Stimulated activated naive CD8-positive, alpha-beta T cell treated with anti-CD3 and anti-CD28 coated beads, Interleukin-15, amount 100 ng/mL, for 72 hours (primary cell): Measurements from ENCODE around the gene NR3C2.

Experiments
- ATAC-seq: fragments of 150-1000 bp; cut with Tn5 transposase; 2 replicates; pipeline ENCODE4 v1.10.0; 2021; ENCODE audit warnings: mild to moderate bottlenecking, moderate library complexity
- DNase-seq, 2 donors: peaks; one replicate each; pipeline ENCODE4 v3.0.0; 2021 to 2022
- H3K27ac Mint-ChIP-seq, 2 donors: one replicate each; pipeline ENCODE4 v1.8.0; 2022; ENCODE audit warnings: mild to moderate bottlenecking in 2 of 2, mixed read lengths in 2 of 2, moderate library complexity in 2 of 2
- H3K27me3 Mint-ChIP-seq: one replicate; pipeline ENCODE4 v1.8.0; 2022; ENCODE audit warnings: mixed read lengths
- H3K4me1 Mint-ChIP-seq: one replicate; pipeline ENCODE4 v1.8.0; 2022; ENCODE audit warnings: mild to moderate bottlenecking, mixed read lengths
- H3K4me3 Mint-ChIP-seq, 2 donors: one replicate each; pipeline ENCODE4 v1.8.0; 2022; ENCODE audit warnings: mild to moderate bottlenecking in 2 of 2, mixed read lengths in 2 of 2, moderate library complexity in 1 of 2
- H3K9me3 Mint-ChIP-seq, 2 donors: one replicate each; pipeline ENCODE4 v1.8.0; 2022; ENCODE audit warnings: mixed read lengths in 2 of 2

Gene NR3C2

DNA sequence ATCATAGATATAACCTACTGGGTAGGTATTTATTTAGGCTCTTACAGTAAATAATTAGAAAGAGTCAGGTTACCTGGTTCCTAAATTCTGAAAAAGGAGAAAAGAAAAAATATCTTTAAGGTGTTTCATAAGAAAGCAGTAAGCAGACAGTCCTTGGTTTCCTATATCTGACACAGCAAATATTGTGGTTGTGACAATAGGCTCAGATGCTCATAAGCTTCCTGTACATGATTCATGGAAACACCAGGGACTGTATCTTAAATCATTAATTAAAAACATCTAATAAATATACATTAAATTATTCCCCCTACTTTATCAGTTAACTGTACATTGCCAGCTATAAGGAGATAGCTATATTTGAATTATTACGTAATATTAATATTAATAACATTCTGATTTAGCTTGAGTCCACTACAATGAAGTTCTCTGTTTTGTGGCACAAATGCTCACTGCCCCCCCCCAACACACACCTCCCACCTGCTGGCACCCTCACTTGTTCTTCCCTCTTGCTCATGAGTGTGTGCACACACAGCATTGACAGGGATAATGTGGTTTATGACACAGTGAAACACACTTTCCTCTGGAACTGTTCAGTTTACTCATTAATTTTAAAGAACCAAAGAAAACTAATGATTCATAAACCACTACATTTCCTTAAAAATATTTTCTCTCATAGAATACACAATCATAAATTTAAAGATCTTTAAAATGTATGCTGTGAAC, 187.4 kb downstream of the NR3C2 start:
- ATAC-seq (no peak), DNase-seq (no peak)
- Mint-ChIP-seq H3K27me3 (no peaks in the 10 kb centered on the region), H3K4me1 (peaks cover 34% of the 10 kb centered on the region), H3K9me3 (no peaks in the 10 kb centered on the region), H3K4me3 (no peak overlapping the region), H3K27ac (no peak overlapping the region)

DNA sequence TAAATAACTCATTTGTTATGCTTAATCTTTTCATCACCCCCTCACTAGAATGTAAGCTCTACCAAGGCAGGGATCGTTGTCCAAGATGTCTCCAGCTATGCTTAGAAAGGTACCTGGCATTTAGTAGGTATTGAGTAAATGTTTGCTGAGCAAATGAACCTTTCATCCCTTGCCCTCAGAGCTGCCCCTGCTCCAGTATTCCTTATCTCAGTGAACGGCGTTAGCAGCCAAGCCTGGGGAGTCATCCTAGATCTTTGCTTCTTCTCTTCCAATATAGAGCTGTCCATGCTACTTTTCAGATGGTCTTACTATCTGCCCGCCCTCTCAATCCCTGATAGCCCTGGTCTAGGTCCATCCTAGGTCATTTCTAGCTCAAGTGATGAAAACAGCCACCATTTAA, 188.4 kb downstream of the NR3C2 start:
- Mint-ChIP-seq H3K27me3 (no peaks in the 10 kb centered on the region), H3K9me3 (no peaks in the 10 kb centered on the region), H3K4me1 (peaks cover 37% of the 10 kb centered on the region), H3K4me3 (no peak overlapping the region), H3K27ac (peak overlapping the region in 1 of 2 donors; percentile 86)
- DNase-seq (no peak), ATAC-seq (no peak)

DNA sequence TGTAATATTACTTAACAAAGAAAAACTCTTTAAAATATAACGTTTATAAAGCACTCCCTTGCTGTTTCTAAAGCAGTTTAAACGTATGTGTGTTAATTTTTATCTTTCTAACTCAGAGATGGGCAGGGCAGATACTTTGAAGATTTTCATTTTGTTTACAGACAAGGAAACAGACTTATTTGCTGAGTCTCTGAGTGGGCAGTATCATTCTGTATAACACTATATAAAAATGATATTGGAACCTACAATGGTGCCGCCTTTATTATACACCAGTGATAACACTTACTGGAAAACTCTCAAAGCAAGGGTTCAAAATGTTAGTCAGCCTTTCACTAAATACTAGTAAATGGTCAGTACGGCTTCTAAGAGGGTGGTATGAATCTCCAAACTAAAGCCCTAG, 193.4 kb downstream of the NR3C2 start:
- no peaks in the 10 kb centered on the region for H3K9me3 Mint-ChIP-seq
- DNase-seq (no peak), ATAC-seq (no peak)
- no peak overlapping the region for H3K4me3 Mint-ChIP-seq
- H3K27ac Mint-ChIP-seq: no peak overlapping the region
- no peaks in the 10 kb centered on the region for H3K27me3 Mint-ChIP-seq
- H3K4me1 Mint-ChIP-seq: peaks cover 18% of the 10 kb centered on the region

DNA sequence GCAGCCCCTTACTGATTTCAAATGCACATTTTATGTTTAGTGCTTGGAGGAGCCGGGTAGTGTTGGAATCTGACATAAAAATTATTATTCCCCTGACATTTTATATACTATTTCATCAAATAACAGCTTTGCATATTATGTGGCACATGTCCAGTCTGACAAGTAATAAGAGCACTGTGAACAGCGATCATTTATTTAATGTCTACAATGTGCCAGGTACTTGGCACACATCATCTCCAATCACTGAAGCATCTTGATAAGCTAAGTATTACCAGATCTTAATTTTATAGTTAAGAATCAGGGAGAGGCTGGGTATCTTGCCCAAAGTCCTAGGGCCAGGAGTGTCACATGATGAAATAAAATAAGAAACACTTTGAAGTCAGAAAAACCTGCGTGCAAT, 197.2 kb downstream of the NR3C2 start:
- DNase-seq (no peak), ATAC-seq (no peak)
- no peaks in the 10 kb centered on the region for H3K9me3 Mint-ChIP-seq

DNA sequence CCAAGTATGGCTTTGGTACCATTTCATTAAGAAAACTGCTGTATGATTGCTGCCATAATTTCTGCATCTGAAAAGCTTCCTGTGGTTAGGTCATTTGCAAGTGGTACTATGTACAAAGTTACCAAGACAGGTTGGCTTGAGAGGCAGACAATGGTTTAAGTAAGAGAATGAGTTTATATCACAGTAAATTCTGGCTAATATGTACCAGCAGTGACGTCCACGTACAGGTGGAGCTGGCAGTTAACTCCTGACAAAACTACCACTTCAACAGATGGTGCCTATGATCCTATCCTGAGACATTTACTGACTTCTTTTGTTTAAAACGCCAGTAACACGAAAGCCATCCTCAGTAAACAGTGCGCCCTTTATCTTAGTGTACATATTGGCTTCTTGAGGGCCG, 198.4 kb downstream of the NR3C2 start:
- no peak for DNase-seq
- ATAC-seq: no peak
- H3K4me1 Mint-ChIP-seq: peaks cover 9% of the 10 kb centered on the region
- H3K27me3 Mint-ChIP-seq: no peaks in the 10 kb centered on the region
- H3K9me3 Mint-ChIP-seq: no peaks in the 10 kb centered on the region
- no peak overlapping the region for H3K27ac Mint-ChIP-seq
- H3K4me3 Mint-ChIP-seq: no peak overlapping the region

More for the DNA sequence above, 197.2 kb downstream of the NR3C2 start:
- Mint-ChIP-seq H3K4me3 (no peak overlapping the region), H3K4me1 (peaks cover 5% of the 10 kb centered on the region), H3K27ac (no peak overlapping the region), H3K27me3 (no peaks in the 10 kb centered on the region)

DNA sequence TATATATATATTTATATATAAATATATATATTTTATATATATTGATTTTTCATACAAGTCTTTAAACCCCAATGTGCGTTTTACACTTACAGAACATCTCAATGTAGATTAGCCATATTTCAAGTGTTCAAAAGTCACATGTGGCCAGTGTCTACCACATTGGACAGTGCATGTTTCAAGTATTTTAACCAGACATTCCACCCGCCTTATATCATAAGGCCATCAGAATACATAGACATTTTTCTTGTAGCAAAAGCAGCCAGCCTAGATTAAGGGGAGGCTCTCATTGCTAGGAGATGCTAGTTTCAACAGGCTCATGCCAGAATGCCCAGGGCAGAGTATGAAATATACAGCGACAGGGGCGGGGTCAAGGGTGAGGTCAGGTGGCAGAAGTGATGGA, 202.0 kb downstream of the NR3C2 start:
- Mint-ChIP-seq H3K27ac (no peak overlapping the region), H3K4me1 (peaks cover 13% of the 10 kb centered on the region), H3K9me3 (no peaks in the 10 kb centered on the region), H3K4me3 (no peak overlapping the region), H3K27me3 (no peaks in the 10 kb centered on the region)
- ATAC-seq: no peak
- no peak for DNase-seq

DNA sequence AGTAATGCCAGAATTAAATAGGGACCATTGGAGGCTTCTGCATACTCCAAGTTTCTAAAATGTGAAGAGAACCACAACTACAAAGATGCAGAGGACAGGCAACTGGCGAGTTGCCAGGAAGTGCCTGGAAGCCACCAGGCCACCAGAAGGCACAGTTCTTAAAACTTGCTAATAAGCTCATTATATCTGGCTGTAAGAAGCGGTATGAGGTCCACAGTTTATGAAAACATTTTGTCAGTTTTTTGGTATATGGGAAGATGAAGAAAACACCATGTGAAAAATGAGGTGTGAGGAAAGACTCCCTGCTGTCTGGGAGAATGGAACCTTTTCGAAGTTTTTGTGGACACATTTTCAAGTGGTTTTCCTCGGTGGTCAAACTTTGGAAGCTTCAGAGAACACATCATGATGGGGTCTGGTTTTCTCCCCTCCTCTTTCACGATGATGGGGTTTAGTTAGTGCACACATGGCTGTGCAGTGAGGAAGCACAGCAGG, 202.7 kb downstream of the NR3C2 start:
- no peaks in the 10 kb centered on the region for H3K27me3 Mint-ChIP-seq
- no peak for DNase-seq
- H3K27ac Mint-ChIP-seq: no peak overlapping the region
- no peak overlapping the region for H3K4me3 Mint-ChIP-seq
- no peaks in the 10 kb centered on the region for H3K9me3 Mint-ChIP-seq
- ATAC-seq: no peak
- peaks cover 13% of the 10 kb centered on the region for H3K4me1 Mint-ChIP-seq

DNA sequence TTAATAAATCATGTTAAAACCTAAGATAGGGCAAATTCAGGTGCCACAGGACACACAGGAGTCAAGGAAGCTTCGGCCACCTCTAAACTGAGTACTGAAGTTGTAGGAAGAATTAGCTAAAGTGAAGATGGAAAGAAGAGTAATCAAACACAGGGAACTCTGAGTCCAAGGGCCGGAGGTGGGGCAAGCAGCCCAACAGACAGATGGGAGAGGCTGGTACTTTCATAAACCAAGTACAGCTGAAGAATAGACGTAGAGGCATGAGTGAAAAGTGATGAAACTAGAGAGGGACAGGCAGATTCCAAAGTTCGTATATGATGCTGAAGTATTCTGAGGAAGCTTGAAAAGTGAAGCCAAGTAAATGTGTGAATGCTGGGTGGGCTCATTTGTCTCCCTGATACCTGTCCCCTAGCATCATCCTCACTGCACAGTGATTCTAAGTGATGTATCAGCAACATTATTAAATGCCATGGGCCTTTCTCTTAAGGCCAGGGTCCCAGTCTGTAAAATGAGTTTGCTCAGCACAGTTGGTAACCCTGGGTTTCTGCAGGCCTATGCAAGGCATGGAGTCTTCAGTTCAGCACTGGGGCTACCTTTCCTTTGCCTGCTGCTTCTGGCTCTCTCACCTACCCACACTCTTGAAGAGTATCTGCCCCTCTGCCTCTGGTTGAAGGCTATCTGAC, 203.3 kb downstream of the NR3C2 start:
- peaks cover 13% of the 10 kb centered on the region for H3K4me1 Mint-ChIP-seq
- no peaks in the 10 kb centered on the region for H3K9me3 Mint-ChIP-seq
- DNase-seq (no peak), ATAC-seq (no peak)
- no peak overlapping the region for H3K4me3 Mint-ChIP-seq
- peak overlapping the region in 1 of 2 donors; percentile 83 for H3K27ac Mint-ChIP-seq
- no peaks in the 10 kb centered on the region for H3K27me3 Mint-ChIP-seq

DNA sequence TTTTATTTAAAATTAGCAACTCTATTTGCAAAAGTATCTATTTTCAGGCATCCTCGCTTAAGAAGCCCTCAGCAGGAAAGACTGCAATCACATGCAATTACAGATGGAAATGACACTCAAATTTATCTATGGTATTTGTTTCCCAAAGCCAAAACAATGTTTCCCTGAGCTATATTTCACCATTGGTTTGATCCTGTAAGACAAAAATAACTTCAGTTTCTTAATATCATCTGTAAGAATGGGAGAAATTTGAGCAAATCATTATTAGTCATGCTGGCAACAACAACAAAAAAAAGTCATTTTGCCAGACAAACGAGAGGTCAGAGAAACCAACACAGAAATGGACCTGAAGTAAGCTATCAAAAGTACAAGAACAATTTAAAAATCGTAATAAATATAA, 204.1 kb downstream of the NR3C2 start:
- ATAC-seq (no peak), DNase-seq (no peak)
- Mint-ChIP-seq H3K9me3 (no peaks in the 10 kb centered on the region), H3K4me3 (no peak overlapping the region), H3K27ac (no peak overlapping the region), H3K4me1 (peaks cover 13% of the 10 kb centered on the region), H3K27me3 (no peaks in the 10 kb centered on the region)

DNA sequence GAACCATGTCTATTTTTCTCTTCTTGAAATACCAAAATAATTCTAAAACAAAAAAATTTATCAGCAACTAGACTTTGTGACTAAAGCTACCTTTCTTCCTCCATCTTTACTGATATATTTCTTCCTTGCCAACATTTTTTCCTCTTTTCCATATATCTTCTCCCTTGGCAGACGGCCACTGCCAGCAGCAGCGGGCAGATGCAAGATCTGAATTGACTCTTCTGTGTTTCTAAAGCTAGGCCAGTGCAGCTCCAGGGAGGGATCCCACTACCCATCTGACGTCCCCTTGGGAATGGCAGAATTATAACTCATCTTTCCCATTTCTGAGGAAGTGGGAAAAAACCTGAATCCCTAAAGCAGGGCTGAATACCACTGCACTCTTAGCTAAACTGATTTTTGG, 206.4 kb downstream of the NR3C2 start:
- no peak for ATAC-seq
- Mint-ChIP-seq H3K9me3 (no peaks in the 10 kb centered on the region), H3K4me1 (peaks cover 13% of the 10 kb centered on the region), H3K27me3 (no peaks in the 10 kb centered on the region), H3K27ac (no peak overlapping the region), H3K4me3 (no peak overlapping the region)
- DNase-seq: no peak

DNA sequence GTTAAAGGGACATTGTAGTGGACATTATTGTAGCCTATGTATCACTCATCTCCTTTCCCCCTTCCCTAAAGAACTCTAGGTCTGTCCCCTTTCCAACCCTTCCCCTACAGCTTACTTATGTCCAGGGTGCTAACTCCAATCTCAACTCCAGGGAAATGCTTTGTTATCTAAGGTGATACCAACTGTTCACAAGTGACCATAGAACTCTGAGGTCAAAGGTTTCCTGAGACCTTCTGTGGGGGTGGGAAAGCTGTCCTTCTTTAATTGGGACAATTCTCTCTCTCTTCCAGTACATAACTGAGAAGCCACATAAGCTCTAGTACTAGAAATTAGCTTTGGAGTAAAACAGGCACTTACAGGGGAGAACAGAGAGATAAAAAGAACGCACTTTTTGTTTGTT, 212.4 kb downstream of the NR3C2 start:
- no peak for ATAC-seq
- H3K27ac Mint-ChIP-seq: no peak overlapping the region
- H3K4me3 Mint-ChIP-seq: no peak overlapping the region
- H3K4me1 Mint-ChIP-seq: no peaks in the 10 kb centered on the region
- no peaks in the 10 kb centered on the region for H3K9me3 Mint-ChIP-seq
- DNase-seq: no peak
- no peaks in the 10 kb centered on the region for H3K27me3 Mint-ChIP-seq

DNA sequence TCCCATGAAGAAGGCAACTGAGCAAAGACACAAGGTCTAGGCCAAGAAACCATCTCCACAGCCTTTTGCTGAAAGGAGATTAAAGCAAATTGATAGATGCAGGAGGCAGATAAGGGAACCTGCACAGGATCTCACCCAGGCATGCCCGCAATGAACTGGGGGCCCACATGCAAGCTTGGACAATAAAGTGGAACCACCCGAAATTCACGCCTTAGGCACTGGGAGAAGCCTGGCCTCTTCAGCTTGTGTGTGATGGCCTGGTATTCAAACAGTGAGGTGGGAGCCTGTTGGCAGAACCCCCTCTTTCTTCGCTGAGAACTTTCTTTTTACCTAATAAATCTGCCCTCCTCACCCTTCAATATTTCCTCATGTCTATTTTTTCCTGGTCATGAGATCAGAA, 213.2 kb downstream of the NR3C2 start:
- H3K4me1 Mint-ChIP-seq: no peaks in the 10 kb centered on the region
- ATAC-seq (no peak), DNase-seq (no peak)

DNA sequence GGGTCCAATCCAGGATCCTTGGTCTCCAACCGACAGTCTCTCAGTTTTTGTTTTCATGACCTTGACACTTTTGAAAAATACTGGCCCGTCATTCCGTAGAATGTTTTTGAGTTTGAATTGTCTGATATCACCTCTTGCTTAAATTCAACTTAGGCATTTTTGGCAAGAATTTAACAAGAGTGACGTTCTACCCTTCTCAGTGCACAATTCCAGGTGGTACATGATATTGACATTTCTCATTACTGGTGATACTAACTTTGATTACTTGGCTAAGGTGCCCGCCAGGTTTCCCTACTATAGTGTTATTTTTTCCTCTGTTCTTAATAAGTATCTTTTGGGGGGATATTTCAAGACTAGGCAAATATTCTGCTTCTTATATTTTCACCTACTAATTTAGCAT, 215.1 kb downstream of the NR3C2 start:
- DNase-seq (no peak), ATAC-seq (no peak)
- Mint-ChIP-seq H3K27me3 (no peaks in the 10 kb centered on the region), H3K9me3 (no peaks in the 10 kb centered on the region), H3K27ac (peak overlapping the region in 1 of 2 donors; percentile 60), H3K4me3 (no peak overlapping the region), H3K4me1 (no peaks in the 10 kb centered on the region)

More for the DNA sequence above, 213.2 kb downstream of the NR3C2 start:
- Mint-ChIP-seq H3K27ac (no peak overlapping the region), H3K27me3 (no peaks in the 10 kb centered on the region), H3K9me3 (no peaks in the 10 kb centered on the region), H3K4me3 (no peak overlapping the region)

DNA sequence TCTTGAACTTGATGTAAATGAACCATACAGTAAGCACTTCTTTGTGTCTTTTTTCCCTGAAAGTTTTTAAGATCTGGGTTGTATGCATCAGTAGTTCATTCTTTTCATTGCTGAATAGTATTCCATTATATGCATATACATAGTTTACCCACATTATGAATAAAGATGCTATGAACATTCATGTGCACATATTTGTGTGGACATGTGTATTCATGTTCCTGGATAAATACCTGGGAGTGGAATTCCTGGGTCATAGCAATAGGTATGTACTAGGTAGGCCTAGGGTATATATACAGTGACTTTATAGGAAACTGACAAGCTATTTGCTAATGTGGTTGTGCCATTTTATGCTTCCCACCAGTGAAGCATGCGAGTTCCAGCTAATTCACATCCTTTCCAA, 215.9 kb downstream of the NR3C2 start:
- Mint-ChIP-seq H3K4me3 (no peak overlapping the region), H3K9me3 (no peaks in the 10 kb centered on the region), H3K27ac (no peak overlapping the region), H3K27me3 (no peaks in the 10 kb centered on the region), H3K4me1 (no peaks in the 10 kb centered on the region)
- no peak for DNase-seq
- ATAC-seq: no peak

DNA sequence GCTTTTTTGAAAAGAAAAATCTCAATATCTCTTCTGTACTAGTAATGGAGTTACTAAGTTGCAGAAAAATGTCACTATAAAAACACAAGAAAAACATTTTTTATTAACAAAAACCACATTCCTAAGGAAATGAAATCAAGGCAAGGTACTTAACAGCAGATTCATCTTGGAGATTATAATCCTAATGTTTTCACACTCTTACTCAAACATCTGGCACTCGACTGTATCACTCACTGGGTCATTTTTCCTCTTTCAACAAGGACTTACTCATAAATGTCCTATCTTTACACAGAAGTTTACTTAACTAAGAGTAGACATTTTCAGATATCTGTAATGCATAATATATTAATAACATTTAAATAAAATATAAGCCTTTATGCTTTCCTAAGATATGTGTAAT, 216.6 kb downstream of the NR3C2 start:
- DNase-seq: no peak
- no peak overlapping the region for H3K27ac Mint-ChIP-seq
- H3K4me1 Mint-ChIP-seq: no peaks in the 10 kb centered on the region
- no peaks in the 10 kb centered on the region for H3K9me3 Mint-ChIP-seq
- no peaks in the 10 kb centered on the region for H3K27me3 Mint-ChIP-seq
- ATAC-seq: no peak
- H3K4me3 Mint-ChIP-seq: no peak overlapping the region

DNA sequence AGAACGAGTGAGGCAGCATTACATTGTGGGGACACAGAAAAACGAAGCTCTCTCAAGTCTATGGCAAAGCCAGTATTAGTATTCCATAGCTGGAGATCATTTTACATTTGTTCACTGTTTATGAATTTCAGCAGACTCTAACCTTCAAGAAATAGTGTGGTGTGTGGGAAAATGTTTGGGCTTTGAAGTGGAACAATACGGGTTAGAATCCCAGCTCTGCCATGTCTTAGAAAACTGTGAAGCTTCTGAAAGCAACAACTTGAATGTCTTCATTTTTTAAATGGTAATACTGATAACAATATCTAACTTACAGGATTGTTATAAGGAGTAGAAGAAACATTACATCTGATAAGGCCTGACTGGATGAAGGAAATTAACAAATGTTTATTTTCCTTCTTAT, 217.7 kb downstream of the NR3C2 start:
- H3K9me3 Mint-ChIP-seq: no peaks in the 10 kb centered on the region
- no peak for DNase-seq
- ATAC-seq: no peak
- H3K27me3 Mint-ChIP-seq: no peaks in the 10 kb centered on the region
- no peaks in the 10 kb centered on the region for H3K4me1 Mint-ChIP-seq
- H3K4me3 Mint-ChIP-seq: no peak overlapping the region
- no peak overlapping the region for H3K27ac Mint-ChIP-seq
